ENCODE data around the gene PTP4A2. TPM values are rescaled to one million over a fixed set of nuclear protein-coding genes. Genes with fewer than 3 reads are reported as not detected.

PTP4A2 gene
- polyA plus RNA-seq, 3 donors = 227 to 501 (median 294) TPM

- Mint-ChIP-seq H3K27ac (peak overlapping the region; percentile 91 to 96 (median 94)), H3K36me3 (peaks cover 12 to 15% of the 10 kb centered on the region in 2 donors), H3K4me1 (peaks cover 76% of the 10 kb centered on the region), H3K4me3 (peak overlapping the region; percentile 57 to 71), H3K27me3 (ENCODE audit: low read depth in 3 of 3) (no peaks in the 10 kb centered on the region), H3K9me3 (no peaks in the 10 kb centered on the region)
- Histone ChIP-seq H3K4me3 (replicated peaks in 1 of 3; ENCODE audit: low read depth in 2 of 3, low read length in 3 of 3) (peak overlapping the region in 1 of 3 experiments; percentile 97), H3K9ac (ENCODE audit: insufficient read depth, low read length, poor library complexity, severe bottlenecking) (no peak overlapping the region), H2AFZ (ENCODE audit: insufficient read depth, low read depth, low read length, poor library complexity, severe bottlenecking) (no peak overlapping the region), H4K20me1 (ENCODE audit: insufficient read depth, low read length) (peaks cover 29% of the 10 kb centered on the region), H3K36me3 (replicated peaks in 1 of 2; ENCODE audit: control insufficient read depth in 1 of 2, insufficient read depth in 2 of 2, low read length in 2 of 2) (peaks cover 0 to 5% of the 10 kb centered on the region in 2 donors), H3K9me3 (replicated peaks in 1 of 2; ENCODE audit: control insufficient read depth in 1 of 2, insufficient read depth in 1 of 2, low read length in 2 of 2) (no peaks in the 10 kb centered on the region), H3K4me2 (replicated peaks; ENCODE audit: extremely low read depth, low read length, poor library complexity, severe bottlenecking) (peak overlapping the region; percentile 42), H3K27ac (ENCODE audit: low read depth in 1 of 2, low read length in 2 of 2) (peak overlapping the region; percentile 97), H3K4me1 (ENCODE audit: control insufficient read depth in 1 of 2, insufficient read depth in 2 of 2, low read length in 2 of 2) (peaks cover 81 to 88% of the 10 kb centered on the region in 2 donors), H3K79me2 (ENCODE audit: insufficient read depth, low read length) (peaks cover 32% of the 10 kb centered on the region), H3K27me3 (ENCODE audit: control insufficient read depth in 2 of 2, insufficient read depth in 2 of 2, low read length in 2 of 2) (no peaks in the 10 kb centered on the region)
- TF ChIP-seq CTCF (IDR thresholded peaks at IDR 0.05) = peak; percentile 71
- 46% methylated on average over 10 of the region's 16 CpGs for WGBS (ENCODE audit: insufficient coverage)
- intact Hi-C loops (cut with micrococcal nuclease) = loop anchor here in 1 of 2 donors (2.0 to 5.0 kb wide), 2 partner anchors 17 to 398 kb away; partner anchors contain the start of gene MARCKSL1
- peak; percentile 71 to 84 (median 75) for DNase-seq
These were observed 1.5 kb upstream of the PTP4A2 start for GRCh38 chr1:31939484-31940329.

GRCh38 chr1:31937300-31938183, 626 bp downstream of the PTP4A2 start:
- peak overlapping the region; percentile 85 for H3K9ac ChIP-seq (ENCODE audit: insufficient read depth, low read length, poor library complexity, severe bottlenecking)
- peak overlapping the region; percentile 87 to 94 for H3K27ac ChIP-seq (ENCODE audit: low read depth in 1 of 2, low read length in 2 of 2)
- H3K4me3 Mint-ChIP-seq = peak overlapping the region; percentile 98 to 99
- H3K27me3 Mint-ChIP-seq (ENCODE audit: low read depth in 3 of 3) = no peaks in the 10 kb centered on the region
- WGBS (ENCODE audit: insufficient coverage) = 0% methylated on average over 74 of the region's 78 CpGs
- H3K4me1 ChIP-seq (ENCODE audit: control insufficient read depth in 1 of 2, insufficient read depth in 2 of 2, low read length in 2 of 2) = peaks cover 80 to 88% of the 10 kb centered on the region in 2 donors
- intact Hi-C loops (cut with micrococcal nuclease) = loop anchor here in 1 of 2 donors (1.0 to 5.0 kb wide), 3 partner anchors 8 to 400 kb away; partner anchors contain the start of gene MARCKSL1
- TF ChIP-seq CTCF (IDR thresholded peaks at IDR 0.05) = no peak
- no peaks in the 10 kb centered on the region for H3K27me3 ChIP-seq (ENCODE audit: control insufficient read depth in 2 of 2, insufficient read depth in 2 of 2, low read length in 2 of 2)
- peak in 2 of 3 donors; percentile 49 to 59 for DNase-seq
- H3K4me2 ChIP-seq (replicated peaks; ENCODE audit: extremely low read depth, low read length, poor library complexity, severe bottlenecking) = peak overlapping the region; percentile 88
- H3K4me3 ChIP-seq (replicated peaks in 1 of 3; ENCODE audit: low read depth in 2 of 3, low read length in 3 of 3) = peak overlapping the region; percentile 71 to 97 (median 86)
- H3K79me2 ChIP-seq (ENCODE audit: insufficient read depth, low read length) = peaks cover 54% of the 10 kb centered on the region
- no peaks in the 10 kb centered on the region for H3K9me3 ChIP-seq (replicated peaks in 1 of 2; ENCODE audit: control insufficient read depth in 1 of 2, insufficient read depth in 1 of 2, low read length in 2 of 2)
- no peaks in the 10 kb centered on the region for H3K9me3 Mint-ChIP-seq
- no peak overlapping the region for H2AFZ ChIP-seq (ENCODE audit: insufficient read depth, low read depth, low read length, poor library complexity, severe bottlenecking)
- H3K36me3 ChIP-seq (replicated peaks in 1 of 2; ENCODE audit: control insufficient read depth in 1 of 2, insufficient read depth in 2 of 2, low read length in 2 of 2) = peaks cover 0 to 5% of the 10 kb centered on the region in 2 donors
- peaks cover 51% of the 10 kb centered on the region for H4K20me1 ChIP-seq (ENCODE audit: insufficient read depth, low read length)
- peak overlapping the region; percentile 91 to 99 (median 96) for H3K27ac Mint-ChIP-seq
- peaks cover 17 to 23% of the 10 kb centered on the region in 2 donors for H3K36me3 Mint-ChIP-seq
- peaks cover 78% of the 10 kb centered on the region for H3K4me1 Mint-ChIP-seq

Data from CD14-positive monocyte (primary cell).